Astrocyte of the hippocampus (primary cell): Measurements from ENCODE around the gene FLT1.

Experiments
- DNase-seq: peaks from one replicate; pipeline ENCODE4 v3.0.0; 2011; ENCODE audit warnings: low read depth, low spot score

Gene FLT1

GRCh38 chr13:28320209-28320608, 174.7 kb downstream of the FLT1 start:
- no peak for DNase-seq

- no peak for DNase-seq
Observed at GRCh38 chr13:28319528-28319927, 175.4 kb downstream of the FLT1 start.

- DNase-seq, result no peak
Observed at GRCh38 chr13:28318496-28318895, 176.4 kb downstream of the FLT1 start.

- DNase-seq, result no peak
Observed at GRCh38 chr13:28316836-28317235, 178.1 kb downstream of the FLT1 start.

GRCh38 chr13:28316129-28316528, 178.8 kb downstream of the FLT1 start:
- DNase-seq, result no peak

- no peak for DNase-seq
Observed at GRCh38 chr13:28314879-28315278, 180.0 kb downstream of the FLT1 start.

GRCh38 chr13:28313579-28313978, 181.3 kb downstream of the FLT1 start:
- DNase-seq, result no peak

- DNase-seq, result no peak
Observed at GRCh38 chr13:28306325-28306724, 188.6 kb downstream of the FLT1 start.

- DNase-seq, result no peak
Observed at GRCh38 chr13:28301839-28302238, 193.1 kb downstream of the FLT1 start.

- peak; percentile 44 for DNase-seq
Observed at GRCh38 chr13:28299916-28300315, 195.0 kb downstream of the FLT1 start.

GRCh38 chr13:28297341-28297740, 197.6 kb downstream of the FLT1 start:
- peak; percentile 29 for DNase-seq

- DNase-seq, result no peak
Observed at GRCh38 chr13:28286263-28286662, 208.7 kb downstream of the FLT1 start.

- no peak for DNase-seq
Observed at GRCh38 chr13:28283600-28283999, 211.3 kb downstream of the FLT1 start.

- DNase-seq, result no peak
Observed at GRCh38 chr13:28282451-28282850, 212.5 kb downstream of the FLT1 start.

- DNase-seq, result peak; percentile 13
Observed at GRCh38 chr13:28273919-28274318, 221.0 kb downstream of the FLT1 start.

- DNase-seq, result no peak
Observed at GRCh38 chr13:28271056-28271840, 223.7 kb downstream of the FLT1 start.

- DNase-seq, result no peak
Observed at GRCh38 chr13:28268800-28269223, 226.1 kb downstream of the FLT1 start.

- DNase-seq, result no peak
Observed at GRCh38 chr13:28267497-28267896, 227.4 kb downstream of the FLT1 start.

GRCh38 chr13:28258417-28258816, 236.5 kb downstream of the FLT1 start:
- DNase-seq, result peak; percentile 11

GRCh38 chr13:28257305-28257704, 237.6 kb downstream of the FLT1 start:
- no peak for DNase-seq

- no peak for DNase-seq
Observed at GRCh38 chr13:28252547-28252946, 242.4 kb downstream of the FLT1 start.

GRCh38 chr13:28251466-28251865, 243.5 kb downstream of the FLT1 start:
- DNase-seq, result no peak

GRCh38 chr13:28250542-28250941, 244.4 kb downstream of the FLT1 start:
- no peak for DNase-seq
